HG03520 (cell line): ENCODE measurements around the gene ZMYND15.
"Not testable (repeated sequence)": the region's sequence is repeated elsewhere in the genome, so short reads cannot be mapped to it uniquely, and the experiment has no call there.

Experiments used
- ATAC-seq: cut with Tn5 transposase; IDR thresholded peaks from one replicate; pipeline ENCODE4 v1.9.1; 2021; ENCODE audit warnings: mild to moderate bottlenecking, moderate library complexity; ENCODE audit not compliant: unreplicated experiment

ZMYND15 gene, protein sequence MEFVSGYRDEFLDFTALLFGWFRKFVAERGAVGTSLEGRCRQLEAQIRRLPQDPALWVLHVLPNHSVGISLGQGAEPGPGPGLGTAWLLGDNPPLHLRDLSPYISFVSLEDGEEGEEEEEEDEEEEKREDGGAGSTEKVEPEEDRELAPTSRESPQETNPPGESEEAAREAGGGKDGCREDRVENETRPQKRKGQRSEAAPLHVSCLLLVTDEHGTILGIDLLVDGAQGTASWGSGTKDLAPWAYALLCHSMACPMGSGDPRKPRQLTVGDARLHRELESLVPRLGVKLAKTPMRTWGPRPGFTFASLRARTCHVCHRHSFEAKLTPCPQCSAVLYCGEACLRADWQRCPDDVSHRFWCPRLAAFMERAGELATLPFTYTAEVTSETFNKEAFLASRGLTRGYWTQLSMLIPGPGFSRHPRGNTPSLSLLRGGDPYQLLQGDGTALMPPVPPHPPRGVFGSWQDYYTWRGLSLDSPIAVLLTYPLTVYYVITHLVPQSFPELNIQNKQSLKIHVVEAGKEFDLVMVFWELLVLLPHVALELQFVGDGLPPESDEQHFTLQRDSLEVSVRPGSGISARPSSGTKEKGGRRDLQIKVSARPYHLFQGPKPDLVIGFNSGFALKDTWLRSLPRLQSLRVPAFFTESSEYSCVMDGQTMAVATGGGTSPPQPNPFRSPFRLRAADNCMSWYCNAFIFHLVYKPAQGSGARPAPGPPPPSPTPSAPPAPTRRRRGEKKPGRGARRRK

GRCh38 chr17:4739122-4740024, at the start of gene ZMYND15, which contains the start of gene CXCL16:
Gene ZMYND15, plus strand, starts transcription at chr17:4739833. Its CDS starts 716 bp downstream, at chr17:4740549.
Gene CXCL16, minus strand, starts transcription at chr17:4739928. Its CDS starts 589 bp downstream, at chr17:4739339.
- no peak for ATAC-seq

DNA sequence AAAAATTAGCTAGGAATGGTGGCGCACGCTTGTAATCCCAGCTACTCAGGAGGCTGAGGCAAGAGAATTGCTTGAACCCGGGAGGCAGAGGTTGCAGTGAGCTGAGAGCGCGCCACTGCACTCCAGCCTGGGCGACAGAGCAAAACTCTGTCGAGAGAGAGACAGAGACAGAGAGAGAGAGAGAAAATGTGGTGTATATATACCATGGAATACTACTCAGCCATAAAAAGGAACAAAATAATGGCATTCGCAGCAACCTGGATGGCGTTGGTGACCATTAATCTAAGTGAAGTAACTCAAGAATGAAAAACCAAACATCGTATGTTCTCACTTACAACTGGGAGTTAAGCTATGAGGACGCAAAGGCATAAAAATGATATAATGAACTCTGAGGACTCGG, 49.8 kb upstream of the ZMYND15 start:
- not testable (repeated sequence) for ATAC-seq

- ATAC-seq: no peak
These were observed 48.9 kb upstream of the ZMYND15 start for GRCh38 chr17:4690745-4691144.

GRCh38 chr17:4691686-4692085, 47.9 kb upstream of the ZMYND15 start:
- ATAC-seq: no peak

- no peak for ATAC-seq
These were observed 46.2 kb upstream of the ZMYND15 start for GRCh38 chr17:4693416-4693815.

DNA sequence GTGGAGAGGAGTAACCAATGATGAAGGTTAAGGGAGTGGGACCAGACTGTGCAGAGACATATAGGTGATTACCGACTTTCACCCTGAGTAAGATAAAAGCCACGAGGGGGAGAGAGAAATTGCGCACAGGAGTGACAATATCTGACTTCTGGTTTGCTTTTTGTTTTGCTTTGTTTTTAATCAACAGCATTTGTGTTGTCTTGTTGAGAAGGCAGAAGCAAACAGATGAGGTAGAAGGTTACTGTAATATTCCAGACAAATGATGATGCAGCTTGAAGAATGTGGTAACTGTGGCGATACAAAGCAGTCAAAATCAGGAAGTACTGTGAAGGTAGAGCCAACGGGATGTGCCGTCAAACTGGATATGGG, 43.2 kb upstream of the ZMYND15 start:
- ATAC-seq: no peak

DNA sequence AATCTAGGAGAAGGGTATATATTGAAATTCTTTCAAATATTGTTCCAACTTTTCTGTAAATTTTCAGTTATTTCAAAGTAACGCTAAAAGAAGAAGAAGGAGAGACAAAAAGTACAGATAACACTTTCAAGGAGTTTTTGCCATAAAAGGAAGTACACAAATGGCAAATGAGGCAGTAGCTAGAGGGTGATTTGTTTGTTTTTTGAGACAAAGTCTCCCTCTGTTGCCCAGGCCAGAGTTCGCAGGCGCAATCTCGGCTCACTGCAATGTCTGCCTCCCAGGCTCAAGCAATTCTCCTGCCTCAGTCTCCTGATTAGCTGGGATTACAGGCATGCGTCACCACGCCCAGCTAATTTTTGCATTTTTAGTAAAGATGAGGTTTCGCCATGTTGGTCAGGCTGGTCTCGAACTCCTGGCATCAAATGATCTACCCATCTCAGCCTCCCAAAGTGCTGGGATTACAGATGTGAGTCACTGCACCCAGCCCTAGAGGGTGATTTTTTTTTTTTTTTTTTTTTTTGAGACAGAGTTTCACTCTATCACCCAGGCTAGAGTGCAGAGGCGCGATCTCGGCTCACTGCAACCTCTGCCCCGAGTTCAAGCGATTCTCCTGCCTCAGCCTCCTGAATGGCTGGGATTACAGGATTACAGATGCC, 40.1 kb upstream of the ZMYND15 start:
- not testable (repeated sequence) for ATAC-seq

GRCh38 chr17:4701116-4701515, 38.5 kb upstream of the ZMYND15 start:
- no peak for ATAC-seq

DNA sequence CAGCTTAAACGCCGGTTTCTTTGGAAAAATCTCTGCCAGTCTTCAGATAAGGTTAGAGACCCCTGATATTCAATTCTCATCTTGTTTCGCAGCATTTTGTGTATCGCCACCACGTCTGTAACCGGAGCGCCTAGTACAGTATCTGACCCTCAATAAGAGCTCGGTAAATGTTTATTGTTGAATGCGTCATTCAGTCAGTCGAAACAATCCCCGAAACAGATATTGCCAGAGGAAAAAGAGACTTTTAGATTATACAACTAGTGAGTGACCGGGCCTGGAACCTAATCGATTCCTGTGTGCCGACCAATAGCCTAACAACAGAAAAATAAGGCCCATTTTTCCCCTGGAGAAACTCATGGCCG, 36.3 kb upstream of the ZMYND15 start:
- no peak for ATAC-seq

- not testable (repeated sequence) for ATAC-seq
These were observed 35.1 kb upstream of the ZMYND15 start for GRCh38 chr17:4704574-4704907.

DNA sequence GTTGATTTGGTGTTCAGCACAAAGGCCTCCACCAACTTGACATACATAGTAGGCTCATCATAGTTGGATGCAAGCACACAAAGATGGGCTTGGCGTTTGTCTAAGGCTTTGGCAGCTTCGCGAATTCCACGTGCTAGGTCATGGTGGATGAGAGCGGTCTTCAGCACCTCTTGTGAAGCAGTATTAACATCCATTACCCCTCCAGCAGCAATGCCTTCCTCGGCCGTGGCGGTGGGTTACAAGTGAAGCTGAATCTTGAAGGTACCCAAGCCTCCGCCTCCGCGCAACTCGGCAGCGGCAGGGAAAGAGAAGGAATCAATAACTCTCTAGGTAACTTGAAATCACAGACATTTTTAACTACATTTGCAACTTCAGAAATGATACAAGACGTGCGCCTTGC, 34.6 kb upstream of the ZMYND15 start:
- no peak for ATAC-seq

GRCh38 chr17:4706121-4706520, 33.5 kb upstream of the ZMYND15 start:
- ATAC-seq: no peak

DNA sequence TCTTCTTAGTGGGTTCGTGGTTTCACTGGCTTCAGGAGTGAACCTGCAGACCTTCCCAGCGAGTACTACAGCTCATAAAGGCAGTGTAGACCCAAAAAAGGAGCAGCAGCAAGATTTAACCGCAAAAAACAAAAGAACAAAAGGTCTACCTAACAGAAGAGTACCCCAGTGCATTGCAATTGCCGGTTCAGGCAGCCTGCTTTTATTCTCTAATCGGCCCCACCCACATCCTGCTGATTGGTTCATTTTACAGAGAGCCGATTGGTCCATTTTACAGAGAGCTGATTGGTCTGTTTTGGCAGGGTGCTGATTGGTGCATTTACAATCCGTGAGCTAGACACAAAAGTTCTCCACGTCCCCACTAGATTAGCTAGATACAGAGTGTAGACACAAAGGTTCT, 31.2 kb upstream of the ZMYND15 start:
- ATAC-seq: no peak

GRCh38 chr17:4709794-4710692, 29.6 kb upstream of the ZMYND15 start, which contains the start of gene ARRB2:
Gene ARRB2, plus strand, starts transcription at chr17:4710632. Its CDS starts 90 bp downstream, at chr17:4710722.
- peak; percentile 72 for ATAC-seq

DNA sequence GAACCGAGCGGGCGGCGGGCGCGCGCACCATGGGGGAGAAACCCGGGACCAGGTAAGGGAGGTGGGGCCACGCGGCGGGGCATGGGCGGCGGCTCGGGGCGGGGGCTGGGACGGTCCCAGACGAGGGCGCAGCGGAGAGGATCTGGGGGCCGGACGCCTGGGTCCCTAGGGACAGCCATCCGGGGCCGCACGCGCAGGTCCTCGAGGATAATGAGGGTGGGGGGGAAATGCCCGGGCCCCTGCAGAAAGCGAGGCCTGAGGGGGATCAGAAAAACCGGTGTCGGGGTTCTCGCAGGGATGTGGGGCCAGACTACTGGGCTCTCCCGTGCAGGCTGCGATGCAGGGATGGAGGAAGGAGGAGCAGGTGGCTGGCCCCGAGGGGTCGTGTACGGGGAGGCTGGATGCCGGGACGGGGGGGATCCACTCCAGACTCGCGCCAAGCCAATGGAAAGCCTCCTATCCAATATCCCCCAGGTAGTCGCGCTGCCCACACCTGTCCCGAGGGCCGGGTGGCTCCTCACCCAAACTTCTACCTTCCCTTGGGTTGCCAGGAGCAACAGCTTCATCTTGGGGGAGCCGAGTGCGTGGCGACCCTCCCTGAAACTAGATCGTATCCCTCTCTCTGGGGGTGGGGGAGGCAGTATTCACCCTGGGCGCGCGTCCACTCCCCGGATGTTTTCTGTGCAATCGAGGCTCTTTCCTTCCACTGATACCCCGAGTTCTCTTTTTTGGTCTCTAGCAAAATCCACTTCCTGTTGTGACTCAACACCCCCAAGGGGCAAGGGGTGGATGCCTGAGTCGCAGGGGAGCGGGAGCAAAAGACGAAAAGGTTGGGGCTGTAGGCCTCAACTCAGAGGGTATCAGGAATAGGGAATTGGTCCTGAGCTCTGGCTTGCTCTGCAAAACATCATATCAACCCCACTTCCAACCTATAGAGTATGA, 28.7 kb upstream of the ZMYND15 start:
- ATAC-seq: no peak

GRCh38 chr17:4711661-4712181, 27.9 kb upstream of the ZMYND15 start:
- no peak for ATAC-seq

DNA sequence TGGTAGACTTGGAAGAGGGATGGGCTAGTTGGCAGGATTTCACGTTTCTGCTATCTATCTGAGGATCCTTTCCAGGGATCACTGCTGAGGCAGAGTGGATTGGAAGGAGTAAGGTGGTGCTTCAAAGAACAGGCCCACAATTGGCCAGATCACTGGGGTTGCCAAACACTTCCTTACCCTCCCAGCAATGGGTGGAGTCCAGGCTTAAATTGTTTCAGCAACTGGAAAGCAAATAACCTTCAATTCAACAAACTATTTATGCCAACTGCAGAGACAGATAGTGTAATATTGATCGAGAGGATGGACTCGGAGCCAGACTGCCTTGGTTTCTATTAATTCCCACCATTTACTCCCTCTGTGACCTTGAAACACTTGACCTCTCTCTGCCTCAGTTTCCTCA, 27.1 kb upstream of the ZMYND15 start:
- no peak for ATAC-seq

DNA sequence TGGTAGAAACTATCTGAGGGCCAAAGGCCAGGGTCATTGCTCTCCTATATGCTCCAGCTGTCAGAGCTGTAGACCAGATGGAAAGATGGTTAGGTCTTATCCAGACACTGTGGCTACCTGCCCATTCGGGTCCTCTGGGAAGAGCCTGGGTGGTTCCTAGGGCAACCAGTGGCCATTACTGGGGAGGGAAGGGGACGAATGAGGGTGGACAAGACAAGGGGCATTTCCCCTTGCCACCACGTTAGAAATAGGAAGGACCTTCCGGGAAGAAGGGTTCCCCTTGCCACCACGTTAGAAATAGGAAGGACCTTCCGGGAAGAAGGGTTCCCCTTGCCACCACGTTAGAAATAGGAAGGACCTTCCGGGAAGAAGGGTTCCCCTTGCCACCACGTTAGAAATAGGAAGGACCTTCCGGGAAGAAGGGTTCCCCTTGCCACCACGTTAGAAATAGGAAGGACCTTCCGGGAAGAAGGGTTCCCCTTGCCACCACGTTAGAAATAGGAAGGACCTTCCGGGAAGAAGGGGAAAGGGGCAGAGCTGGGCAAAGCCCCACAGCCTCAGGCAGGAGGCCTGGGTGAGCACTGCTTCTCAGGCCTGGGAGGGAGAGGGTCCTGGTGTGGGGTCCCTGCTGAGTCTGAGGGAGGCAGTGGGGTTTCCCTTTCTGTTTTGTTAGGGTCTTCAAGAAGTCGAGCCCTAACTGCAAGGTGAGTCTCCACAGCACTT, 25.1 kb upstream of the ZMYND15 start:
- ATAC-seq: not testable (repeated sequence)
